ENCODE results near the gene COLQ.

Gene COLQ

GRCh38 chr3:15405448-15406050, 116.0 kb downstream of the COLQ start:
- H3K4me3 ChIP-seq (ENCODE audit: low read depth, low read length) = no peak overlapping the region
- TF ChIP-seq CTCF (IDR thresholded peaks at IDR 0.05; ENCODE audit: low read depth, low read length) = peak; percentile 65
- in situ Hi-C loops (cut with HindIII; ENCODE audit: low sequenced_read_pairs) = no loop called here
- peak; percentile 75 for DNase-seq (ENCODE audit: low read depth, low spot score)

GRCh38 chr3:15404767-15405166, 116.7 kb downstream of the COLQ start:
- no peak for DNase-seq (ENCODE audit: low read depth, low spot score)
- H3K4me3 ChIP-seq (ENCODE audit: low read depth, low read length) = no peak overlapping the region
- in situ Hi-C loops (cut with HindIII; ENCODE audit: low sequenced_read_pairs) = no loop called here
- no peak for TF ChIP-seq CTCF (IDR thresholded peaks at IDR 0.05; ENCODE audit: low read depth, low read length)

GRCh38 chr3:15403965-15404364, 117.5 kb downstream of the COLQ start:
- no peak for TF ChIP-seq CTCF (IDR thresholded peaks at IDR 0.05; ENCODE audit: low read depth, low read length)
- in situ Hi-C loops (cut with HindIII; ENCODE audit: low sequenced_read_pairs) = no loop called here
- no peak for DNase-seq (ENCODE audit: low read depth, low spot score)
- no peak overlapping the region for H3K4me3 ChIP-seq (ENCODE audit: low read depth, low read length)

GRCh38 chr3:15403495-15403894, 118.0 kb downstream of the COLQ start:
- no peak for TF ChIP-seq CTCF (IDR thresholded peaks at IDR 0.05; ENCODE audit: low read depth, low read length)
- in situ Hi-C loops (cut with HindIII; ENCODE audit: low sequenced_read_pairs) = no loop called here
- no peak overlapping the region for H3K4me3 ChIP-seq (ENCODE audit: low read depth, low read length)
- no peak for DNase-seq (ENCODE audit: low read depth, low spot score)

- no peak overlapping the region for H3K4me3 ChIP-seq (ENCODE audit: low read depth, low read length)
- in situ Hi-C loops (cut with HindIII; ENCODE audit: low sequenced_read_pairs) = no loop called here
- TF ChIP-seq CTCF (IDR thresholded peaks at IDR 0.05; ENCODE audit: low read depth, low read length) = no peak
- DNase-seq (ENCODE audit: low read depth, low spot score) = no peak
These were observed 119.6 kb downstream of the COLQ start for GRCh38 chr3:15401936-15402335.
